ENCODE results near the gene APBB2.
"Not testable (repeated sequence)": the region's sequence is repeated elsewhere in the genome, so short reads cannot be mapped to it uniquely, and the experiment has no call there.

APBB2 gene

GRCh38 chr4:41022116-41022515 is 192.2 kb downstream of the APBB2 start:
- DNase-seq (ENCODE audit: low read depth, low spot score), result no peak

- DNase-seq (ENCODE audit: low read depth, low spot score), result no peak
These were observed 199.2 kb downstream of the APBB2 start for GRCh38 chr4:41015016-41015675.

- no peak for DNase-seq (ENCODE audit: low read depth, low spot score)
These were observed 200.2 kb downstream of the APBB2 start for GRCh38 chr4:41014158-41014557.

- DNase-seq (ENCODE audit: low read depth, low spot score), result no peak
These were observed 200.6 kb downstream of the APBB2 start for GRCh38 chr4:41013746-41014145.

- DNase-seq (ENCODE audit: low read depth, low spot score), result no peak
These were observed 201.4 kb downstream of the APBB2 start for GRCh38 chr4:41012911-41013310.

GRCh38 chr4:41012293-41012692 is 202.0 kb downstream of the APBB2 start:
- DNase-seq (ENCODE audit: low read depth, low spot score), result no peak

- peak; percentile 63 for DNase-seq (ENCODE audit: low read depth, low spot score)
These were observed 204.9 kb downstream of the APBB2 start for GRCh38 chr4:41009411-41009810.

- DNase-seq (ENCODE audit: low read depth, low spot score), result no peak
These were observed 208.2 kb downstream of the APBB2 start for GRCh38 chr4:41006141-41006540.

GRCh38 chr4:41002309-41002708 is 212.0 kb downstream of the APBB2 start:
- DNase-seq (ENCODE audit: low read depth, low spot score), result no peak

GRCh38 chr4:41000356-41000755 is 214.0 kb downstream of the APBB2 start:
- DNase-seq (ENCODE audit: low read depth, low spot score), result no peak

- no peak for DNase-seq (ENCODE audit: low read depth, low spot score)
These were observed 215.5 kb downstream of the APBB2 start for GRCh38 chr4:40998675-40999358.

GRCh38 chr4:40995850-40996249 is 218.5 kb downstream of the APBB2 start:
- no peak for DNase-seq (ENCODE audit: low read depth, low spot score)

- not testable (repeated sequence) for DNase-seq (ENCODE audit: low read depth, low spot score)
These were observed 220.0 kb downstream of the APBB2 start for GRCh38 chr4:40994321-40994720.

- DNase-seq (ENCODE audit: low read depth, low spot score), result not testable (repeated sequence)
These were observed 221.0 kb downstream of the APBB2 start for GRCh38 chr4:40993296-40993693.

GRCh38 chr4:40992472-40993295 is 221.7 kb downstream of the APBB2 start:
- no peak for DNase-seq (ENCODE audit: low read depth, low spot score)

GRCh38 chr4:40991908-40992307 is 222.4 kb downstream of the APBB2 start:
- no peak for DNase-seq (ENCODE audit: low read depth, low spot score)

- DNase-seq (ENCODE audit: low read depth, low spot score), result no peak
These were observed 223.5 kb downstream of the APBB2 start for GRCh38 chr4:40990899-40991265.

- DNase-seq (ENCODE audit: low read depth, low spot score), result peak; percentile 44
These were observed 224.0 kb downstream of the APBB2 start for GRCh38 chr4:40990236-40990898.

GRCh38 chr4:40987151-40987550 is 227.2 kb downstream of the APBB2 start:
- DNase-seq (ENCODE audit: low read depth, low spot score), result no peak

- no peak for DNase-seq (ENCODE audit: low read depth, low spot score)
These were observed 228.0 kb downstream of the APBB2 start for GRCh38 chr4:40986375-40986774.

- no peak for DNase-seq (ENCODE audit: low read depth, low spot score)
These were observed 230.3 kb downstream of the APBB2 start for GRCh38 chr4:40984051-40984450.

GRCh38 chr4:40980318-40980883 is 233.9 kb downstream of the APBB2 start:
- no peak for DNase-seq (ENCODE audit: low read depth, low spot score)

All from brain pericyte (primary cell).